GM13976 (cell line): ENCODE data around the gene SPPL3.

Experiments used
- DNase-seq: peaks from one replicate; pipeline ENCODE4 v3.0.0; 2012; ENCODE audit warnings: low spot score
- in situ Hi-C: fragments of 300-500 bp; cut with MboI; formaldehyde crosslinking; loops from one replicate; pipeline ENCODE4 v1.12.0; 2022; ENCODE audit warnings: low sequenced_read_pairs, mixed read lengths, inconsistent platforms; ENCODE audit not compliant: unreplicated experiment
- TF ChIP-seq, protein P1 (sequence below): IDR thresholded peaks from 2 replicates; pipeline ENCODE4 v1.5.1; 2012; ENCODE audit warnings: borderline replicate concordance, mild to moderate bottlenecking; ENCODE audit not compliant: insufficient read depth; ENCODE audit errors: extremely low read depth, missing control alignments, control extremely low read depth

Gene SPPL3

DNA sequence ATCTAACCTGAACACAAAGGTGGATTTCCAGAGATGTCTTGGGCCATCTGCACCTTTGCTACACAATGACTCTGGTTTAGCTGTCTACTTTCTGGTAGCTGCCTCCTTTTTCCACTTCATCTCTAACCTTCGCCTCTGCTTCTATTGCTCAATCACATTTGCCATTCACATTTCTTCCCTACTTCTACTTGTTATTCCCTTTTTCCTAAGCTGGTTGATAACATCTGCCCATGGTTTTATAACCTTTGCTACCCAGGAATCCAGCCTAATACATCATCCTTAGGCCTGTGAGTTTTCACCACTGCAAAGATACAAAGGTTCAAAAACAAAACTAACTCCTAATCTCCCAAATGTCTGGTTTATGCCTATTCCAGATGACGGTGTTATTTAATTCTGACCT is 13.2 kb downstream of the SPPL3 start:
- DNase-seq, result no peak
- in situ Hi-C loops, result no loop called here
- TF ChIP-seq, protein P1, sequence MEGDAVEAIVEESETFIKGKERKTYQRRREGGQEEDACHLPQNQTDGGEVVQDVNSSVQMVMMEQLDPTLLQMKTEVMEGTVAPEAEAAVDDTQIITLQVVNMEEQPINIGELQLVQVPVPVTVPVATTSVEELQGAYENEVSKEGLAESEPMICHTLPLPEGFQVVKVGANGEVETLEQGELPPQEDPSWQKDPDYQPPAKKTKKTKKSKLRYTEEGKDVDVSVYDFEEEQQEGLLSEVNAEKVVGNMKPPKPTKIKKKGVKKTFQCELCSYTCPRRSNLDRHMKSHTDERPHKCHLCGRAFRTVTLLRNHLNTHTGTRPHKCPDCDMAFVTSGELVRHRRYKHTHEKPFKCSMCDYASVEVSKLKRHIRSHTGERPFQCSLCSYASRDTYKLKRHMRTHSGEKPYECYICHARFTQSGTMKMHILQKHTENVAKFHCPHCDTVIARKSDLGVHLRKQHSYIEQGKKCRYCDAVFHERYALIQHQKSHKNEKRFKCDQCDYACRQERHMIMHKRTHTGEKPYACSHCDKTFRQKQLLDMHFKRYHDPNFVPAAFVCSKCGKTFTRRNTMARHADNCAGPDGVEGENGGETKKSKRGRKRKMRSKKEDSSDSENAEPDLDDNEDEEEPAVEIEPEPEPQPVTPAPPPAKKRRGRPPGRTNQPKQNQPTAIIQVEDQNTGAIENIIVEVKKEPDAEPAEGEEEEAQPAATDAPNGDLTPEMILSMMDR, result no peak

DNA sequence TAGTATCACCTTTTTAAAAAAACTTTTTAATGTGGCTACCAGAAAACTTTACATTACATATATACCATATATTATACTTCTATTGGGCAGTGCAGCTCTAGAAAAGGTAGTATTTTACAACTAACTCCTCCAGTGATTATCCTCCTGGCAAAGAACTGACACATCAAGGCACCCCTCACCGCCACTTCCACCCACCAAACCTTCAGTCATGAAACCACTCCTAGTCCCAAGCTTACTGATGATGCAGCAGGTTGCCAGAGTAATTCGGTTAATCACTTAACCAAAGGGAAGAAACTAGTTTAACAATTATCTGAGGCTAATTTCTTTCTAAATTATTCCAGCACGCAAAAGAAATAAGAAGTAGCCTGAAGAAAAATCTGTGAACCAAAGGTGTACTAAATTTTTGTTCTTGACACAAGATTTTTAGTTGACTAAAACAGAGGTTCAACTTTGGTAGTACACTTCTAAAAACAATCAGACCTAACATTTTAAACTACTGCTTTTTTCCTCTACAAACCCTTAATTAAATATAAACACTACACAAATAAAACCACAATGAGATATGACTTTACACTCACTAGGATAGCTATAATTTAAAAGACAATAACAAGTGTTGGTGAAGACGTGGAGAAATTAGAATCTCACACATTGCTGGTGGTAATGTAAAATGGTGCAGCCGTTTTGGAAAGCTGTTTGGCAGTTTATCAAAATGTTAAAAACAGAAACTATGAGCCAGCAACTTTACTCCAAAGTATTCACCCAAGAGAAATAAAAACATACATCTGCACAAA is 16.7 kb downstream of the SPPL3 start:
- no peak for DNase-seq
- TF ChIP-seq, protein P1, result no peak
- in situ Hi-C loops, result no loop called here

DNA sequence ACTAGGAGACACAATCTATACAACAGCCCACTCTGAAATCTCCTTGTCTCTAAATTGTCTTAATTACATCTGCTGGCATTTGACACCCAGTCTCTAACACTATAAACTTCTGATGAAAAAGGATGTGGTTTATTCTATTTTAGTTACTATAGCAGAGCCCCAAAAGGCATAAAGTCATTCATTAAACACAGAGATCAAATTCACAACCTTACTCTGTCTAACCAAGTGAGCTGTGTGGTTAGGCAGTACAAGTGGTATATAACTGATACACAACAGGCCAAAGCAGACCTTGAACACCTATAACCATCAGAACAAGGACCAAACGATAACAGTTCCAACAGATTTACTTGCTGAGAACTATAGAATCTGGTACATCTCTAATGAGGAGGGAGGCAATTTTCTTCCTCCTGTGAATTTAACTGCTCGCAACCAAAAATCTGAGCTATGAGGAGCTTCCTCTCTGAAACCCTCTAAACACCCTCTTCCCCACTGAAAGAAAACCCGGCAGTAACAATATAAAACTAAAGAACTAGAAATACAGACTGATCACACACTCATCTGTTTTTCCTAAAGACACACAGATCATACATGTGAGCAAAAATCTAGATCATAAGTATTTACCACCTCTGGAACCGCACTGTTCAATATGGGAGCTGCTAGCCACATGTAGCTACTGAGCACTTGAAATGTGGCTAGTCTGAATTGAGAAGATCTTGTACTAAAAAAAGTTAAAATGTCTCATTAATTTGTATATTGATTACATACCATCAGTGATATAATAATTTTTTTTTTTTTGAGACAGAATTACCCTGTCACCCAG is 17.7 kb downstream of the SPPL3 start:
- DNase-seq, result no peak
- in situ Hi-C loops, result no loop called here

DNA sequence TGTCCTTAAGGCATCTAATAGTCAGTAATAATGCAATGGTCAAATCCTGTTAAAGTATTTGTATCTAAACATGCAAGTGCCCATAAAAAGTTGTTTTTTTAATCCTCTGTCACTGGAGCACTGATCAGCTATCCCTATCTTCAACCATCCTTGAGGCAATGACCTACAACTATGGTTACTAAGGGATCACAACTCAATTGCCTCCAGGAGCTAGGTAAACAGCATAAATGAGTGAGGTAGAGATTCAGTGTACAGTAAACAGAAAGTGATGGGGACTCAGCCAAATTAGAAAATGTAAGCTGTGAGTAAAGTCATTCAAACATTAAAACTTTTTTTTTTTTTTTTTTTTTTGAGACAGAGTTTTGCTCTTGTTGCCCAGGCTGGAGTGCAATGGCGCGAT is 18.6 kb downstream of the SPPL3 start:
- in situ Hi-C loops, result no loop called here

More for the DNA sequence above, 17.7 kb downstream of the SPPL3 start:
- TF ChIP-seq, protein P1, result no peak

DNA sequence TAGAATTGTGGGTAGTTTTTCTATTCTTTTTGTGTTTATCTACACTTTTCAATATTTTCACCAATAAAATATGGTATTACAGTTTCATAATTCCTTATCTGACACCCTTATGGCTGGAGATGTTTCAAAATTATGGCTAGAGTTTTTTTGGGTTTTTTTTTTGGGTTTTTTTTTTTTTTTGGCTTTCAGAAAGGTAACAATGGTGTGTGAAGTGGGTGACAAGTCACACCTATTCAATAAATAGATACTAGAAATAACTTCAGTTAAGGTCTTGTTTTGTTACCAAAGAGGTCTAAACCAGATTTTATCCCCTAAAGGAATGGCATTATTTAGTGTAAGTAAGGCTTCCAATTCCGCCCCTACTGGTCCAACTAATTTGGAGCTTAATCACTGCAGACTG is 19.5 kb downstream of the SPPL3 start:
- in situ Hi-C loops, result no loop called here
- TF ChIP-seq, protein P1, result no peak
- DNase-seq, result no peak

More for the DNA sequence above, 18.6 kb downstream of the SPPL3 start:
- TF ChIP-seq, protein P1, result no peak
- no peak for DNase-seq

DNA sequence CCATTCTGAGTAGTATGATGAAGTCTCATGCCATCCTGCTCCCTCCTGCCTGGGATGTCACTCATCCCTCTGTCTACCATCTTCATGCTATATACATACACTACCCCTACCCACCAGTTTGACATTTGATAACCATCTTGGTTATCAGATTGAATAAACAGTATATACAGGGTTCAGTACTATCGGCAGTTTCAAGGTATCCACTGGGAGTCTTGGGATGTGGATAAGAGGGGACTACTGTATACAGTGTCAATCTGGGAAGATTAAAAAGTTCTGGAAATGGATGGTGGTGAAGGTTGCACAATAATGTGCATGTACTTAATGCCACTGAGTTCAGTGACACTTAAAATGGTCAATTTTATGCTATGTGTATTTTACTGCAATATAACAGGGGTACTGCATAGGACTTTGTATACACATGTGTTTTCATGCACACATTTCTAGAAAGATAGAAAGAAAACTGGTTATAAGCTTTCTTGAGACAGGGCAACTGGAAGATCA is 22.1 kb downstream of the SPPL3 start:
- no peak for DNase-seq
- TF ChIP-seq, protein P1, result no peak
- in situ Hi-C loops, result no loop called here
